Activated CD4-positive, alpha-beta T cell treated with anti-CD3 and anti-CD28 coated beads, Interleukin-2, Interleukin-6, amounts not matched to agents 100 ng/mL and 50 ng/mL, durations not matched to agents 16 hours and 8 hours (primary cell): ENCODE measurements around the gene CEACAM21.

Experiments
- DNase-seq: peaks from one replicate; pipeline ENCODE4 v3.0.0-alpha.2; 2020

The CEACAM21 gene

GRCh38 chr19:41587101-41587837, 11.3 kb downstream of the CEACAM21 start:
- no peak for DNase-seq

DNA sequence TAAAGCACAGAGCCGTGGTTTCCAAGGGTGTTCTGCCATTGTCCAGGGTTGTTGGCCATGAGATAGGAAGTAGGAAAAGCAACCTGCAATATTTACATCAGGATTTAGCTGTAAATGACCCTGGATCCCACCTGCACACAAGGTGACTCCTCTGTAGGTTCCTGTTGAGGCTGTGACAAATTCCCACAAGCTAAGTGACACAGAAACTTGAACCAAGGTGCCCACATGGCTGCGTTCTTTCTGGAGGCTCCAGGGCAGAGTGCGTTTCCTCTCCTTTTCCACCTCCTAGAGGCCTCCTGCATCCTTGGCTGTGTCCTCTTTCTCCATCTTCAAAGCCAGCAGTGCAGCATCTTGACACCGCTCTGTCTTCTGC, 11.9 kb downstream of the CEACAM21 start:
- DNase-seq = no peak

DNA sequence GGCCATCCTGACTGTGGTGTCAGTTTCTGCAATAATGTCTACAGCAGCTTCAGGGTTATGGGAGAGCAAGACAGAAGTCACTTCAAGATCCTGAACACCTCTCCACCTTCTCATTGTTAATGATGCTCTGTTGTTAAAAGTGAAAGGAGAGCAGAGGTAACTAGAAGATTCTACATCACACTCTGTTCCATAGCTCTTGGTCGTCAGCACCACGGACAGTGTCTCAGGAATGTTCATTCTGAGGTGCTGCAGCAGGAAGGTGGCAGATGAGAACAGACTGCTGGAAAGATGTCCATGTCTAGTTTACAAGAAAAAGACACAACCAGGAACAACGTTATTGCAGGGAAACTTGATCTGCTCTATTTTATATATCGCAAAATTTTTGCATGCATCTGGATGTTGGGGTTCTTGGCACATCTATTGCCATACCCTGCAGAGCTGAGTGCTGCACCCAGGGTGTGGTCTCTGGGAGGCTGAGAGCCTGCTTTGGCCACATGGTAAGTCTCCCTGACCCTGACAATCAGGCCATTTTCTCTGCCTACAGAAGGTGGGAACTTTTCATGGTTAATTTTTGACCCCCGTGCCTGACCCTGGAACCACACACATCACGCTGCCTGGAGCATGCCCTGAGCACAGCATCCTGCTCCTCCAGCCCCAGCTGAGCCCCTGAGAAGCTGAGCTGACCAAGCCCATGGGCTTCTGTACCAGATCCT, 12.7 kb downstream of the CEACAM21 start:
- peak; percentile 19 for DNase-seq

- DNase-seq = no peak
Measured at GRCh38 chr19:41589371-41589770, 13.4 kb downstream of the CEACAM21 start.

DNA sequence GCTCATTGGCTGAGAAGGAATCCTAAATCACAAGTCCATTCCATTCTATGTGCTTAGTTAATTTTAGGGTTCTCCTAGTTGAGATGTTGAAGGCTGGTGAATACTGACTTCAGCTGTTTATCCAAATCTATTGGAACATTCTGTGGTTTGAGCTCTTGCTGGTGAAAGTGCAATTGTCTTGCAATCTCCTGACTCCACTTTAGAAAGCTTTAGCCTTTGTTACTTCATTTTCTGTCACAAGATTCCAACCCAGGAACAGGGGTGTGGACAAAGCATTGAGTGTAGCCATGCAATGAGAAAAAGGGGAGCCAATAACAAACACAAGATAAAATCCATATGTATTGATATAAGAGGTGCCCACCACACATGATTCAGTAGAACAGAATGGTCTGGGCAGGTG, 15.0 kb downstream of the CEACAM21 start:
- DNase-seq = no peak

DNA sequence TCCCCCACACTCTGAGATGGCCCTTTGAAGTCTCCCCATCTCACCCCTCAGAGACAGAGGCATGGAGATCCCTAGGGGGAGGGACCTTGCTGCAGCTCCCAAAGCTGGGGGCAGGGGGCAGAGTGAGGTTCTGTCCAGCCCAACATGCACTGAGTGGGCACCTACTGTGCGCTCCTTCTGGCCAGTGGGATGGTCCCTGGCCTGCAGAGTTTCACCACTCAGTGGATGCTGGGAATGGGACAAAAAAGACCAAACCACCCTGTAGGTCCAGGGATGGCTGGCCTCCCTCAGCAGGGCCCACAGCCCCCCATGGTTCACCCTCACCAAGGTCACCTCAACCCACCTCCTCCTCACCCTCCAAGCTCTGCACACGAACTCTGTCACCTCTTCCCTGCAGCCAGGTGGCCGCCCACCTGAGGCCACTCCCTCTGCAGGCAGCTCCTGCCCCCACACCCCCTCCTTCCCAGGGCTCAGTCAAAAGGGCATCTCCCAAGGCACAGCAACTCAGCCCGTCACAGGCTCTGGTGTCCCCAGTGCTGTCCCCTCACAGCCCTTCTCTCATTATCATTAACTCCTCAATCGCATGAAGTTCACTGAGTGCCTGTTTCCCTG, 16.1 kb downstream of the CEACAM21 start:
- DNase-seq = no peak

- DNase-seq = peak; percentile 85
Measured at GRCh38 chr19:41595258-41595889, 19.4 kb downstream of the CEACAM21 start.

GRCh38 chr19:41595890-41596280, 19.9 kb downstream of the CEACAM21 start:
- no peak for DNase-seq

DNA sequence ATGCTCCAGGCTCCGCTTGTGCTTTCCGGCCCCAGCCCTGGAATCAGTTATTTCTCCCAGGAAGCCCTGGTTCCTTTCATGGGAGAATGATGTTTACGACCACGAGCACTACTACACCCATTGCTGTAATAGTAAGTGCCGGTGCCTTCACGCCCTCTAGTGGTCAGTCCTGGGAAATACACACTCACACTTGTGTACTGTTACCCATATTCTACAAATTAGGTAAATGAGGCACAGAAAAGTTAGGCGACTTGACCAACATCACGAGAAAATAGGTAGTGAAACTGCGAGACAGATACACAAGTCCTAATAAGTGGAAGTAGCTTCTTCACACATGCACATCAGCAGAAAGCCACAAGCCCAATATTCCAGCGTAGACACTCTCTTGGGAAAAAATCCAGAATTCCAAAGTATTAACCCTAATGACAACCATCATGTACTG, 21.7 kb downstream of the CEACAM21 start:
- DNase-seq = peak; percentile 82

DNA sequence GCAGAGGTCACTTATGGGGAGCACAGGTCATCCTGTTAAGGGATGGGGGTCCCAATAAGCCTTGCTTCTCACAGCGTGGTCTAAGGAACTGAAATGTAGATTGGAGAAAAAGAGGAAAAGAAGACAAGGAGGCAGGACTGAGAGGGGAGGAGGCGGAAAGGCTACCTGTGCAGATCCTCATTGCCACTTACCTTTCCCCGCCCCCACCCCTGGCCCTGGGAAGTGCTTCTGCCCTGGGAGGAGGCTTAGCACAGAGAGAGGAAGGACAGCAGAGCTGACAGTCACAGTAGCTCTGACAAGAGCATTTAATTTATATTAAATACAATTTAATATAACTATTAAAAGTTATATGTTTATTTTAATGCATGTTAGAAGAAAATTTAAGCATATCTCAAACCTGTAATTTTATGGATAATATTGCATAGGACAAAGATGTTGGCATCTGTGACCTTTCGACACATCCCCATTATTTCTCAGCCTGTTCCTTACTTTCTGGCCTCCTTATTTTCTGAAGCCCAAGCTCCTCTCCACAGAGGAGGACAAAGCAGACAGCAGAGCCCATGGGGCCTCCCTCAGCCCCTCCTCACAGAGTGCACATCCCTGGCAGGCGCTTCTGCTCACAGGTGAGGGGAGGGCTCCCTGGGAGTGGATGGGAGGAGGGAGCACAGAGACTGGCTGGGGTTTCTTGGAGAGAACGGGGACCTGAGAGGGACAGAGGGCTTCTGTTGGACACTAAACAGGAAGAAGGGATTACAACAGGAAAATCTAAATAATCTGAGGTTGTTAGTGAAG, 23.4 kb downstream of the CEACAM21 start:
- no peak for DNase-seq

- DNase-seq = no peak
Measured at GRCh38 chr19:41601771-41602170, 25.8 kb downstream of the CEACAM21 start.

GRCh38 chr19:41604831-41605230, 28.9 kb downstream of the CEACAM21 start:
- no peak for DNase-seq

DNA sequence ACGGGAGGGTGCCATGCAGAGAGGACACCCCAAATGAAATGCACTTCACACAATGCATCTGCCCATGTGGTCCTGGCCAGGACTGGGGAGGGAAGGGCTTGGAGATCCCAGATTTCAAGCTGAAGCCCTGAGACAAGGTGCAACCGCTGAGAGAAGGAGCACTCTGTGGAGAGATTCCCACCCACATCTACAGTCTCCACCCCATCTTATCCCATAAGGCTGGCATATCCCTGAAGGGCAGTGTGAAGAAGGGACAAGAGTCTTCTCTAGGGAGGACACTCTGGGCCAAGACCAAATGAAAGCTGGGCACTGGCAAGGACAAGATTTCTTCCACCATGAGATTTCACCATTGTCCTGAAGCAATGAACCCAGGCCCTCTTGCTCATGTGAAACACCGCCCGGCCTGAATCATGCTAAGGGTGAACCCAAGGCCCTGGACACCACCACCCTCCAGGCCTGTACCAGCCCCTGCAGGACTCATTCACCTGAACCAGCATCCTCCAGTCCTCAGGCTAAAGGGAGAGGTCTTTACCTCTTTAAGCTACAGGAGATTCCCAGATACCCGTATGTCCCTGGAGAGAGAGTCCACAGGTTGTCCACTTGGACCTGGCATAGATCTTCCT, 30.4 kb downstream of the CEACAM21 start:
- DNase-seq = no peak

GRCh38 chr19:41607668-41608067, 31.7 kb downstream of the CEACAM21 start:
- no peak for DNase-seq

DNA sequence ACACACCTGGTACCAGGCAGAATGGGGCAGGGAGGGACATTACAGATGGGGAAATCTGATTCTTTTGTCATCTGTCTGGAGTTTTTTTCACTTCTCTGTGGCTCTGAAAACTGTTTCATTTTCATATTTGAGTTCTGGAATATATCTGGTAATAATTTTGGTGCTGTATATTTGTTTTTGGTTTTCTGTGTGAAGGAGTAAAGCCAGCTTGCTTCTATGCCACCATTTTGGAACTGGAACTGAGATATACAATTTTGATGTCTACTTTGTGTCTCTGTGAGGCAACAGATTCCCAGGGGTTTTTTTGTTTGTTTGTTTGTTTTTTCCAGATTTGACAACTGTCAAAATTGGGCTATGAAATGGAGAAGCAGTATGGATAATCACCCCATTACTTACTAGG, 34.8 kb downstream of the CEACAM21 start:
- DNase-seq = no peak

GRCh38 chr19:41612483-41612882, 36.5 kb downstream of the CEACAM21 start:
- DNase-seq = no peak

DNA sequence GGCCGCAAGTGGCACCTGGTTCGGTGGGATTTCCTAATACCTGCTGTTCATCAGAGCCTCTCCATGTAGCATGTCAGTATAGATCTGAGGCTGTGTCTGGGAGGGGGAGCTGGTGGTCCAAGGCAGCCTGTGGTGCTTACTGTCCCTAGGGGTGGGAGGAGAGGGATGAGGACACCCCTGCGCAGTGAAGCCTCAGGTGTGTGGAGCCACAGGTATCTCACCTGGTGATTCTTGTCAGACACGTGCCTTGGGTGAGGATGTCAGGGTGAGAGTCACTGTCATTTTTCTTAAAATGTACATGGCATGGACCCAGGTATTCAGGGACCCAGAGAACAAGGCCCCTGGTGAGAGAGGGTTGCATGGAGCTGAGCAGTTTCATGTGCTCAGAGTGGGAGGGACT, 39.2 kb downstream of the CEACAM21 start:
- DNase-seq = no peak

GRCh38 chr19:41616792-41617621, 41.0 kb downstream of the CEACAM21 start:
- no peak for DNase-seq

- no peak for DNase-seq
Measured at GRCh38 chr19:41617941-41618730, 42.2 kb downstream of the CEACAM21 start.

GRCh38 chr19:41619018-41619556, 43.1 kb downstream of the CEACAM21 start:
- DNase-seq = no peak
